Measurements from ENCODE around the gene MAN2B1. TPM values are rescaled to one million over a fixed set of nuclear protein-coding genes. Genes with fewer than 3 reads are reported as not detected.

The MAN2B1 gene
- total and polyA plus RNA-seq, 12 donors, result 19.5 to 194 (median 113) TPM

DNA sequence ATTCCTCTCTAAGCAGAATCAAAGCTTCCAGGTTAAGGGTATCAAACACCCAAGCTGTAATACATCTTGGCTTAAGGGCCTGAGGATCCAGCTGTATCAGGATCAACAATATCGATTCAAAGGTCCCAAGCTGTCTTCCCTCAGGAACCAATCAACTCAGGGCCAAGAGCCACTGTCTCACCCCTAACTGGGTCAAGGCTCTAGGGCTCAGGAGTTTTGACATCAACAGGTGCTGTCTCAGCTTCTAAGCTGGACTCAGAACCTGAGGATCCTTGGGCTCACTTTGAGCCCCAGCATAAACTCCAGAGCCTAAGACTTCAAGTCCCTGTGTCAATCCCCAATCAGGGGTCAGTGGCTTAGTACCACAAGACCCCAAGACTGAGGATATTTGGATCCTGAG is 29.0 kb upstream of the MAN2B1 start:
- TF ChIP-seq, protein P1, sequence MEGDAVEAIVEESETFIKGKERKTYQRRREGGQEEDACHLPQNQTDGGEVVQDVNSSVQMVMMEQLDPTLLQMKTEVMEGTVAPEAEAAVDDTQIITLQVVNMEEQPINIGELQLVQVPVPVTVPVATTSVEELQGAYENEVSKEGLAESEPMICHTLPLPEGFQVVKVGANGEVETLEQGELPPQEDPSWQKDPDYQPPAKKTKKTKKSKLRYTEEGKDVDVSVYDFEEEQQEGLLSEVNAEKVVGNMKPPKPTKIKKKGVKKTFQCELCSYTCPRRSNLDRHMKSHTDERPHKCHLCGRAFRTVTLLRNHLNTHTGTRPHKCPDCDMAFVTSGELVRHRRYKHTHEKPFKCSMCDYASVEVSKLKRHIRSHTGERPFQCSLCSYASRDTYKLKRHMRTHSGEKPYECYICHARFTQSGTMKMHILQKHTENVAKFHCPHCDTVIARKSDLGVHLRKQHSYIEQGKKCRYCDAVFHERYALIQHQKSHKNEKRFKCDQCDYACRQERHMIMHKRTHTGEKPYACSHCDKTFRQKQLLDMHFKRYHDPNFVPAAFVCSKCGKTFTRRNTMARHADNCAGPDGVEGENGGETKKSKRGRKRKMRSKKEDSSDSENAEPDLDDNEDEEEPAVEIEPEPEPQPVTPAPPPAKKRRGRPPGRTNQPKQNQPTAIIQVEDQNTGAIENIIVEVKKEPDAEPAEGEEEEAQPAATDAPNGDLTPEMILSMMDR (IDR thresholded peaks at IDR 0.05), result no peak
- no peak for TF ChIP-seq POLR2A (IDR thresholded peaks at IDR 0.05)
- intact Hi-C loops (cut with DNase I), result no loop called here
- peak overlapping the region in 2 of 4 donors; percentile 73 to 89 for H3K4me3 ChIP-seq
- no peaks in the 10 kb centered on the region for H3K27me3 ChIP-seq
- peaks cover 0 to 6% of the 10 kb centered on the region in 2 donors for H3K36me3 ChIP-seq (replicated peaks in 1 of 2)
- peaks cover 10 to 18% of the 10 kb centered on the region in 2 donors for H3K4me1 ChIP-seq (replicated peaks in 1 of 2)
- no peak for DNase-seq
- no peak overlapping the region for H3K27ac ChIP-seq
- 56 to 69% (median 57%) methylated on average over 1 of the region's 1 CpG; no CpG with 5 or more reads in 1 of the 4 donors for WGBS, 4 donors
- H3K9me3 ChIP-seq (replicated peaks in 1 of 3), result no peaks in the 10 kb centered on the region

DNA sequence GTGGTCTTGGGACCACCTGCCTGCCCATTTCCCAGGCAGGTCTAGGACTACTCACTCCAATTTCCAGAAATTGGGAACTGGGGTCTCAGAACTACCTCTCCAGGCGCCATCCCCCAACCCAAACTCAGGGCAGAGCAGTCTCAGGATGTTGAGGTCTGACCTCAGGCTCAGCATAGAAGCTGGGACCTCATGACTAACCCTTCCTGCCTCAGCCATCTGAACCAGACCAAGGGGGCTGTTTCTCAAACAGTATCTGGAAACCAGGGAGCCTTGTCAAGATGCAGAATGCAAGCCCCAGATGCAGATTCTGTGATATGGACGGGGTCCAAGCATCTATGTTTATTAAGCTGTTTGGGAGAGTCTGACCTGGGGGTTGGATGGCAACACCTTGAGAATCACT is 28.6 kb upstream of the MAN2B1 start:
- no peak overlapping the region for H3K27ac ChIP-seq
- WGBS, 4 donors, result 79 to 84% (median 79%) methylated on average over 1 to 2 of the region's 2 CpGs
- H3K4me1 ChIP-seq (replicated peaks in 1 of 2), result peaks cover 10 to 18% of the 10 kb centered on the region in 2 donors
- peaks cover 0 to 2% of the 10 kb centered on the region in 2 donors for H3K36me3 ChIP-seq (replicated peaks in 1 of 2)
- no peak for DNase-seq
- no peaks in the 10 kb centered on the region for H3K9me3 ChIP-seq (replicated peaks in 1 of 3)
- TF ChIP-seq, protein P1 (IDR thresholded peaks at IDR 0.05), result no peak
- no peak for TF ChIP-seq POLR2A (IDR thresholded peaks at IDR 0.05)
- no peaks in the 10 kb centered on the region for H3K27me3 ChIP-seq
- intact Hi-C loops (cut with DNase I), result no loop called here
- H3K4me3 ChIP-seq, result no peak overlapping the region

DNA sequence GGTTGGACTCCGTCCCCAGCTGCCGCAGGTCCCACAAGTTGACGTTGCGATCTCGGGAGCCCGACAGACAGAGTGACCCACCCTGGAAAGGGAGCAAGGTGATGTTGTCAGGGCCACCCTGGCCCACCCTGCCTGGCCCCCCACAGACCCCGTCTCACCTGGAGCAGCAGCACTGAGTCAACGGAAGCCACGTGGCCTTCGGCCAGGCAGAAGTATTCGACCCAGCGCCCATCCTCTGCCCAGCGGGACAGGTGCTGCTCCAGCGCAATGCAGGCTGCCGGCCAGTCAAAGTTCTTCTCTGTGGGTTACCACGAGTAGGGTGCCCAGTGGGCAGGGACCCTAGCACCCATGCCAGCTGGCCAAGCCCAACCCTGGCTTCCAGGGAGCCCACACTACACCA is 28.1 kb upstream of the MAN2B1 start:
- no peaks in the 10 kb centered on the region for H3K27me3 ChIP-seq
- no peak for DNase-seq
- no peaks in the 10 kb centered on the region for H3K9me3 ChIP-seq (replicated peaks in 1 of 3)
- no peak for TF ChIP-seq POLR2A (IDR thresholded peaks at IDR 0.05)
- TF ChIP-seq, protein P1 (IDR thresholded peaks at IDR 0.05), result no peak
- WGBS, 4 donors, result 83 to 94% (median 91%) methylated on average over 7 to 16 of the region's 16 CpGs
- intact Hi-C loops (cut with DNase I), result no loop called here
- no peak overlapping the region for H3K4me3 ChIP-seq
- H3K27ac ChIP-seq, result no peak overlapping the region
- H3K36me3 ChIP-seq (replicated peaks in 1 of 2), result no peaks in the 10 kb centered on the region
- peaks cover 10 to 18% of the 10 kb centered on the region in 2 donors for H3K4me1 ChIP-seq (replicated peaks in 1 of 2)

DNA sequence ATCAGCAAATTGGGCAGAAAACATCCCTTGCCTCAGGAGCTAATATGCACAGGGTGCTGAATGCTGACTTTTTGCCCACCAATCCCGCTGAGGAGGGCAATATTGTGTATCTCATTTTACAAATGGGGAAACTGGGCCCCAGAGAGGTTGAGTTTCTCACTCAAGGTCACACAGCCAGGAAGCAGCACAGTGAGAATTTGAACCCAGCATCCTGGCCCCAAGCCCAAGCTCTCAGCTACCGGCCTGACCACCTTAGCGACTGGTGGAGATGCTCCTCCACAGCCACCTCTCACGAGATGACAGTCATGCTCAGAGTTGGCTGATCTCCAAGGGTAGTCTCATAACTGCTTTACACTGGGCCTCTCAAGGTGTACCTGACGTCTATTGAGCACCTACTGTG is 26.4 kb upstream of the MAN2B1 start:
- H3K4me1 ChIP-seq (replicated peaks in 1 of 2), result peaks cover 10 to 18% of the 10 kb centered on the region in 2 donors
- H3K27me3 ChIP-seq, result no peaks in the 10 kb centered on the region
- H3K9me3 ChIP-seq (replicated peaks in 1 of 3), result no peaks in the 10 kb centered on the region
- no peak overlapping the region for H3K27ac ChIP-seq
- 80 to 100% (median 91%) methylated on average over 2 to 5 of the region's 5 CpGs for WGBS, 4 donors
- H3K4me3 ChIP-seq, result no peak overlapping the region
- intact Hi-C loops (cut with DNase I), result no loop called here
- no peak for DNase-seq
- H3K36me3 ChIP-seq (replicated peaks in 1 of 2), result no peaks in the 10 kb centered on the region
- no peak for TF ChIP-seq POLR2A (IDR thresholded peaks at IDR 0.05)
- TF ChIP-seq, protein P1 (IDR thresholded peaks at IDR 0.05), result no peak
